HG02943 (cell line): ENCODE results near the gene ARHGAP5.

Experiments
- ATAC-seq: cut with Tn5 transposase; IDR thresholded peaks from one replicate; pipeline ENCODE4 v1.9.1; 2021; ENCODE audit warnings: mild to moderate bottlenecking, low read depth, moderate library complexity; ENCODE audit not compliant: unreplicated experiment

The ARHGAP5 gene

DNA sequence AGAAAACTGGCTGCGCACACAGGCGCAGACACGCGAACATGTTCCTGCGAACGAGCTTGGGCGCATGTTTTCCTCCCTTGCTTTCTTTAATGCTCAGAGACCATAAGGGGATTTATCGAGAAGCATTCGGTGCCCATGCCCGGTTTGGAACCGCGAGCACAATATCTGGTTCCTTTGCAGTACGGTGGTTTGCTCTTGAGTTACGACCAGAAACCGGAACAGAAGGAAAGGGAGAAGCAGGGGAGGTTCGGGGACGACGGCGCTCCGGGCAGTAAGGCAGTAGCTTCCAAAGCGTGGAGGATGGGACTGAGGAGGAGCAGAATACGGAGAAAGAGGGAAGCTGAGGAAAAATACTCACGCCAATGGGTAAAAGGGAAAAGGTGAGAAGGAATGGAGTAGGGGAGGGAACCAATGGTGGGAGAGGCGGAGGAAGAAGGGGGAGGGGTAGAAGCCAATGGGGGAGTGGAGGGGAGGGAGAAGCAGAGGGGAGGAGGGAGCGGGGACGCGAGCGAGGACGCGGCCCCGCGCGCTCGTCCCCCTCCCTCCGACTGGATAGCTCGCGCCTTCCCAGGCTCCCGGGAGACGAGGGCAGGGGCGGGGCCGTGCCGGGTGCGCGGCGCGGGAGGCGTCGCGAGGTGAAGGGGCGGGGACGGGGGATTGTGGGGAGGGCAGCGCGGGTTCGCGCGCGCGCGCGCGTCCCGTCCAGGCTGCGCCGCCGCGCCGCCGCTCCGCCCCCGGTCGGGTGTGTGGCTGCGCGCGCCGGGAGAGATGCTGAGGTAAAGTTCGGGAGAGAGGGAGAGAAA lies 625 bp upstream of the ARHGAP5 start:
- ATAC-seq = peak; percentile 37

DNA sequence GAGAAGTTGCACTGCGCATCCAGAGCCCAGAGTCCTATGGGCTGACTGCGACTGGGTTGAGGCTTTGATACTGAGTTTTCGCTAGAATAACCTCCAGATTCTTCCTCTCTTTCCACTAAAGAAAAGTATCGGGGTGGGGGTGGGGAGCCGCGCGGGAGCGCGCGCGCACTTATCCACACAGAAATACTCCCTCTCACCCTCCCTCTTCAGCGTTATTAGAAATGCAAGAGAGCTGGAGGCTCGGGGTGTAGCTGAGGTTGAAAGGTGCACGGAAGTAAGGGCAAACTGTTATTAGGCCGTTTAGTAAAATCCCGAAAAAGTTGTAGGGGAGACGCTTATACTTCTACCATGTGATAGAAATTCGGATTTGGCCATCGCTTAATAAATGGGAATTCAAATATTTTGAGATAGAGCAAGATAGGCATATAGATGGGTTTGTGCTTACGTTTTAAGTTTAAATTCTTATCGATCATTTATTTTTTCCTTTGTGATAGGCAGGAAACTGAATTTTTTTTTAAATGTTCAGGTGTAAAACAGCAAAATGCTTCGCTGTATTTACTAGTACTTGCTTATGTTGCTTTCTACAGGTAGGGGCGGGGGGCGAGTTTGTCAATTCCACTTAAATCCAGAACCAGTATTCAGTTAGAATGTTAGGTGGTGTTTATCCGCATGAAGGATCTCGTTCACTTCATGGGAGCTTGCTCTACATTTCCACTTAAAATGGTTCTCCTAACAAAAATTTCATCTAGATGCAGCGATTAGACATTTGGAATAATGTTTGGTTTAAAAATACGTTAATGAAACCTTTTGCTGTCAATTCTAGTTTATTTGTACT lies 1.1 kb downstream of the ARHGAP5 start:
- ATAC-seq = no peak

DNA sequence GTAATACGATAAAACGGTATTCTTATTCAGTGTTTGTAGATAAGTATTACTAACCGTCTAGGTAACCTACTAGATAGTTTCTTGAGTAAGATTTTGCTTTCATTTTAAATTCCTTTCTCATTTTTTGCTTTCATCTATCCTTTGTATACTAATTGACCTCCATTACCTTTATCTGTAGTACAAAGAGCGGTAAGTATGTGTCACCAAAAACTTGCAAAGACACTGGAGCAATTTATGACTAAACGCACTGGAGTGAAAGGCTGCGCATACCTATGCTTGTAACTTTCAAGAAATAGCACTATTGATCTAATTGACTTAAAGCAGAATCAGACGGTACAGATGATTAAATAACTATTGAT lies 1.7 kb downstream of the ARHGAP5 start:
- no peak for ATAC-seq

DNA sequence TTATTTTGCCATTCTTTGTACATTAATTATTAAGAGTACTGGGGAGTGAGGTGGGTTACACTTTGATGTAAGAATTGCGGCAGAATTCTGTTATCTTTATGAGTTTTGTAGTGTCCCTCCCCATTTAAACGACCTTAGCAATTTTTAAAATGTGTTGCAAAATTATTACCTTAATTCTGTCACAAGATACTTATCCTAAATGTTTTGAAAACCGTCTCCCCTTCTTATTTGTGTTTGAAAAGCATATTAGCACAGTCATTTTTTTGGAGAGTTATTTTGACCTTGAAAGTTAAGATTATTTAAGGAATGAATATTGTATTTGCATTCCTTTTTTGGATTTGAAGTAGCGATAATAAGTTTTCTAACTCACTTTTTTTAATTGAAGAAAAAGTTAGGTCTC lies 2.2 kb downstream of the ARHGAP5 start:
- ATAC-seq = no peak

DNA sequence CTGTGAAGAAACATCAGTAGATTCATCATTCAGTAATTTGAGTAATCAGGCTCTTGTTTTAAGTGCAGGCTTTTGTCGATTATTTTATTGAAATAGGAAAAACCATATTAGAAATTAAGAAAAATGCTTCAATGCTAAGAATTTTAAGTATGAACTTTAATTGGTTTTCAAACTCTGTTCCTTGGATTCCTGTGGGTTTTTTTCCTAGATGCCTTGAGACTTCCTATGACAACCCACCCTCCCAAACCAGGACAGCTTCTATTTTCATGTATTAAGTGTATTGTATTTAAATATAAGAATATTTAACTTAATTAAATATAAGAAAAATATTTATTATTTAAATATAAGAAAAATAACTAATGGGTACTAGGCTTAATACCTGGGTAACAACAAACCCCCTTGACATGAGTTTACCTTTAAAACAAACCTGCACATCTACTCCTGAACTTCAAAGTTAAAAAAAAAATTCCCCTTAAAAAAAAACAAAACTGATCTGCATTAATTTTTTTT lies 3.0 kb downstream of the ARHGAP5 start:
- no peak for ATAC-seq

DNA sequence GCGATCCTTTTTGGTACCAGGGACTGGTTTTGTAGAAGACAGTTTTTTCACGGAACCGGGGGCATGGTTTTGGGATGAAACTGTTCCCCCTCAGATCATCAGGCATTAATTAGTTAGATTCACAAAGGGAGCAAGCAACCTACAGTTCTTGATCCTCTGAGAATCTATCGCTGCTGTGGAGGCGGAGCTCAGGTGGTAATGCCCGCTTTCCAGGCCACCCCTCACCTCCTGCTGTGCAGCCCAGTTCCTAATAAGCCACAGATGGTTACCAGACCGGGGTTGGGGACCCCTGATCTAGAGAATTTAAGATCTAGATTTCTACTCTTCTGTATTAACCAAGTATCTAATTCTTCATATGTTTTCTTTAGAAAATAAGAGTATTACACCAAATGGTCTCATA lies 4.8 kb downstream of the ARHGAP5 start:
- ATAC-seq = no peak

DNA sequence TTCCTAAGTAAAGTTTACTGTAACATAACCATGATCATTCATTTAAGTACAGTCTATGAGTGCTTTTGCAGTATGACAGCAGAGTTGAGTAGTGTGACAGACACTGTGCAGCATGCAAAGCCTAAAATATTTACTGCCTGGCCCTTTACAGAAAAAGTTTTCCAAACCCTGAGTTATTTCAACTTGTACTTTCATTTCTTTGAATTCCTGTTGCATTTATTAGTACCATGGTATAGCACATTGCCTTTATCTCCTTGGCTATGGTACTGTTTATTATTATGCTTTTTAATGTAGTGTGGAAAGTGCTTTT lies 6.2 kb downstream of the ARHGAP5 start:
- ATAC-seq = no peak

DNA sequence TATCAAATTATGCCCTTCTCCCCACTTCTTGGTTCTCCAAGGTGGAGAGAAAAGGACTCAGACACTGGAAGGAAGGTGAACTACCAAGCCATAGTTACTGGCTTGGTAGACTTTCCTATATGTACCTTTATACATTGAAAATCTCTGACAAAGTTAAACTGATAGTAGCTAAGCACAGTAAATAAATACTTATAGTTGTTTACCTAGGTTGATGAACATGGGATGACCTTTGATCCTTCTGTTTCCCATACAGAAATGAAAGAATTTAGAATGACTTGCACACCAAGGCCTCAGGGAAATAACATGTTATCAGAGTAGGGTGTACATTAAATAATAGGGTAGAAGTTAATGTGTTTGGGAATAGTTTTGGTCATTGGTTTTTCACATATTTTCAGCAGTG lies 6.7 kb downstream of the ARHGAP5 start:
- no peak for ATAC-seq

DNA sequence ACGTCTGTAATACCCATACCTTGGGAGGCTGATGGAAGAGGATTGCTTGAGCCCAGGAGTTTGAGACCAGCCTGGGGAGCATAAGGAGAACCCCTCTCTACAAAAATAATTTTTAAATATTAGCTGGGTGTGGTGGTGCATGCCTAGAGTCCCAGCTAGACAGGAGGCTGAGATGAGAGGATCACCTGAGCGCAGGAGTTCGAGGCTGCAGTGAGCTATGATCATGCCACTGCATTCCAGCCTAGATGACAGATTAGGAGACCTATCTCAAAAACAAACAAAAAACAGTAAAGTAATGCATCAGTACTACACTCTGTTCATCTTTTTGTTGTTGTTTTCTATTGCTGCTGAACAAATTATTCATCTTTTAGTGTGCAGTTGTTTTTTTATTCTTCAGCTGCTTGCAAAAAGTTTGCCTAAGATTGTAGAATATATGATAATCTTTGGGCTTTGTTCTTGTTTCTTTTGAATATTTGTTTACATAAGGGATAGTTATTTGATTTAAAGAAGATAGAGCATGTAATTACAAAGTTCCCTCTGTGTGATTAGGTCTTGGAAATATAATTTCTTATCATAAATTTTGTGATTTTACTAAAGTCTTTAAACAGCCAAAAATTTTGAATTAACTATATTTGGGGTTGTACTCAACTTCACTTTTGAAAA lies 8.2 kb downstream of the ARHGAP5 start:
- ATAC-seq = no peak

DNA sequence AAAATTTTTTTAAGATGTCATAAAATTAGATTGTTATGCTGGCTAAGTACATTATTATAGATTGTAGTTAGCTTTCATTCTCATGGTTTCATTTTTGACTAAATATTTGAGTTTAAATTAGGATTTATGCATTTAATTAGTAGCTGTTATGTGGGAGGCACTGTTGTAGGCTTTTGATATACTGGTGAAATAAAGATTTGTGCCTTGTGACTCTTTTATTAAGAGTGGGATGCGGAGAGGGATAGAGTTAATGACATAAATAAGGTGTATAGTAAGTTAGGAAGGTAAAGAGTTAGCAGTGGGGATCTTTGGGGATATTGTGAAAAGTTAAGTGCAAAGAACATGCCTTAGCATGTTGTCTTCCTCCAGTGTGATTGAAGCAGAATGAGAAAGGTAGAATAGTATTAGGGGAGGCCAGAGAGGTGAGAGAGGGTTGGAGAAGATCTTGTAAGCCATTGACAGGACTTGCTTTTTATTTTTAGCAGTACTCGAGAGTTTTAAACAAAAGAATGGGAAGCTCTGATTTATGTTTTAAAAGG lies 8.8 kb downstream of the ARHGAP5 start:
- ATAC-seq = no peak

DNA sequence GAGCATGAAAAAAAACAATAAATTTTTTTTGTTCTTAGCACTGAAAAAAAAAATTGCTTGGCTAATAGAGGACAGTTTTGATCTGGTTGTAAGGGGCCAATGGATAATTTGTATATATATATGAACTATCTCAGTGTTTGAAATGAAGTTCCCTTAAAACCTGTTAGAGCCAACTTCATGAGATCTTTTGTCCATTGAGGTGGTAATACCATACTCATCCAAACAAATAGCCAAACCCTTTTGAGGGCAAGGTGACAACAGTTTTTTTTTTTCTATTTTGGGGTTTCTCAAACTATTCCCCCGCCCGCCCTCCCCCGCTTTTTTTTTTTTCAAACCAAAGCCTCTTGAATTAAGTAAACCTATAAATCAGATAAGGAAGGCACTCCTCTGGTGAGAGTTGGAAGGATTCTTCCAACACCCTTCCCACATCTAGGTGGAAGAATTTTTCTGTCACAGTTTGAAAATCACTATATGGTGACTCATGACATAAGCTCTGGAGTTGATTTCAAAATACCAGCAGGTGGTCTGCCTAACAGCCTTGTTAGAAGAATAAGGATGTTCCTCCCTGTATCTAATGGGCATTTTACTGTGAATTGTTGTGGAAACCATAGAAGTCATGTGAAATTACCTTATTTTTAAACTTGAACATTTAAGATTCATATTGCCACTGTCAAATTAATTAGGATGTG lies 10.2 kb downstream of the ARHGAP5 start:
- no peak for ATAC-seq

DNA sequence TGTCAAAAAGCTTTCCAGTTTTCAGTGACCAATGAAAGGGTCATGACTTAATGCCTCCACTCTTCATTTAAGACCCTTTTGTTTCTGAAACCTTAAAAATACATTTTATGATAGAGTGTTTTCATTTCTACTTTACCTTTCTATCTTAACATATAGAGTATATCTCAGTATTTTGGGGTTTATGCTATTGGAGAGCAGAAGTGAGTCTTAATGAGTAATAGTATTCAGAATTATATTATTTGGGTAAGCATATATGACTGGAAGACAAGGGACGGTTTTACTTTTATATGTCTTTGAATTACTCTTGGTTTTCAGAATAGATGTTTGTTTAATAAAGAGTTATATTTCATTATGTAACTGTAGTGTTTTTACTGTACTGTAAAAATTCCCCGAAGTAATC lies 10.8 kb downstream of the ARHGAP5 start:
- ATAC-seq = no peak

DNA sequence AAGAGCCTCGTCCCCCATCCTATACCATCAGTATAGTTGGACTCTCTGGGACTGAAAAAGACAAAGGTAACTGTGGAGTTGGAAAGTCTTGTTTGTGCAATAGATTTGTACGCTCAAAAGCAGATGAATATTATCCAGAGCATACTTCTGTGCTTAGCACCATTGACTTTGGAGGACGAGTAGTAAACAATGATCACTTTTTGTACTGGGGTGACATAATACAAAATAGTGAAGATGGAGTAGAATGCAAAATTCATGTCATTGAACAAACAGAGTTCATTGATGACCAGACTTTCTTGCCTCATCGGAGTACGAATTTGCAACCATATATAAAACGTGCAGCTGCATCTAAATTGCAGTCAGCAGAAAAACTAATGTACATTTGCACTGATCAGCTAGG lies 13.6 kb downstream of the ARHGAP5 start:
- ATAC-seq = no peak

DNA sequence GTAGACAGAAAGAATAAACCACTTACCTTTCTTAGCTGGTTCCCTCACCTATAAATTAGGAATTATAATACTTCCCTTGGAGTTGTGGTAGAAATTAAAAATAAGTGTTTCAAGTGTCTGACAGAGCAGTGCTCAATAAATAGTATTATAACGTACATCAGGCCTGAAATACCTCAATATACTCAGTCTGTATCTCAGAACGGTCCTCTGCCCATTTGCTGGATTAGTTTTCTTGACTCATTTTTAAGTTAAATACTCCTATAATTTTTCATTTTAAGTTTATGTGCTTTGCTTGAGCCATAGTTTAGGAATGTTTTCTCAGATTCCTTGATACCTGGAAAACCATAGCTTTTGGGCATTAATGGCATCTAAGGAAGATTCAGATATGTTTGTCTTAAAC lies 22.4 kb downstream of the ARHGAP5 start:
- no peak for ATAC-seq

DNA sequence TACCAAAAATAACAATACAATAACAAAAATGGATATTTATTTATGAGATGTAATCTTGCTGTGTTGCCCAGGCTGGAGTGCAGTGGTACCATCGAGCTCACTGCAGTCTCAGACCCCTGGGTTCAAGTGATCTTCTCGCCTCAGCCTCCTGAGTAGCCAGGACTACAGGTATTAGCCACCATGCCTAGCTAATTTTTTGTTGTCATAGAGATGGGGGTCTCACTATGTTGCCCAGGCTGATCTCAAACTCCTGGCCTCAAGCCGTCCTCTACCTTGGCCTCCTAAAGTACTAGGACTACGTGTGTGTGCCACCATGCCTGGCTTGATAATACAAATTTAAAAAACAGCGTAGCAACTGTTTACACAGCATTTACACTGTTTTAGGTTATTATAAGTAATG lies 23.1 kb downstream of the ARHGAP5 start:
- no peak for ATAC-seq

DNA sequence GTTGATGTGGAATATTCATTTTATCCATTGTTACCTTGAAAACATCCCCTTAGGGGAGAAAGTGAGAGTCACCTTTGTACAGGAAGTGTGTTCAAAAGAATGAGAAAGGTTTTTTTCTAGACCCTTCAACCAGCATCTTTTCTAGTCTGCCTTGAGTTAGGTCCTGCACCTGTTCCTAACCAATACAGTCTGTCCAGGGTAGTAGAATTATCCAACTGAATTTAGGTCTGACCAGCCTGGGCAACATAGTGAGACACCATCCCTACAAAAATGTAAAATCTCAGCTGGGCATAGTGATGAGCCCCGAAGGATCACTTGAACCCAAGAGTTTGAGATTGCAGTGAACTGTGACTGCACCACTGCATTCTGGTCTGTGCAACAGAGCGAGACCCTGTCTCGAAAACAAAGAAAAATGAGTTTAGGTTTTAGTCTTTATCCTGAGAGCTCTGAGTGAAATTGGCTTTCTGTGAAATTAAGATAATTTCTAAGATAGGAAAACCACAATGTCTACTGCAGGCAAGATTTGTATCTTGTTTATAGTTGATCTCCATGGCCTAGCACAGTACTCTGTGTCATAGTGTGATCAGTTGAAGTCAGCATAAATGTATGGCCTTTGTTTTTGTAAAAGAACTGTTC lies 25.2 kb downstream of the ARHGAP5 start:
- no peak for ATAC-seq

DNA sequence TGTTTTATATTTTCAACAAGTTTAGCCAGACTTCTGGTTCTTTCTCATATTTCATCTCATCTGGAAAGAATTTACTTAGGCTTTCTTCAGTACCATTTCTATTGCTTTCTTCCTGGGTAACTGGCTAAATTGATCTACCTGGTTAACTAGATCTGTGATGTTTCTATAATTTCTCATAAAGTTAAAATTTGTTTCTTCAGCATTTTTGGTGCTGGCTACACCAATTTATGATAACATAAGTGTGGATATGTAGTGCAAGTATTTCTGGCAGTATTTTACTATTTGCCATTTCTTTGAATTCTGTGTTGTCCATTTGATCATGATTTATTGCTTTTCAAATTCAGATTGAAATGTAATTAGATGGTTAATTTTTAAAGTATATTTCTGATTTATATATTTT lies 25.9 kb downstream of the ARHGAP5 start:
- no peak for ATAC-seq

DNA sequence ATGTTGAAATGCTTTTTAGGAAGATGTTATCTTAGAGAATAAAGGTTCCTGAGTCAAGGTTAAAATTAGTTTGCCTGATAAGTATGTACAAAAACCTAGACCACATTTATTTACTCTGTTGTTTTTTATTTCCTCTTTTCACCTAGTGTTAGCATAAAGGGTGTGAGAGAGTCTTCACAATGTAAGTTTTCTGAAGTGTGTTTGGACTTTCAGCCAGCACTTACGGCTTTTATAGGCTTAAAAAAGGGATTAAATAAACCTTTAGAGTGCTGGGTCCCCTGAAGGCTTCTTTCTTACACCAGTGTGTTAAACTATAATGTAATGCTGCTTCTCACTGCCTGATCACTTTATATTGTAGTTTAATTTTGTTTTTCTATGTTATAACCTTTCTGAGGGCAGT lies 27.2 kb downstream of the ARHGAP5 start:
- no peak for ATAC-seq

DNA sequence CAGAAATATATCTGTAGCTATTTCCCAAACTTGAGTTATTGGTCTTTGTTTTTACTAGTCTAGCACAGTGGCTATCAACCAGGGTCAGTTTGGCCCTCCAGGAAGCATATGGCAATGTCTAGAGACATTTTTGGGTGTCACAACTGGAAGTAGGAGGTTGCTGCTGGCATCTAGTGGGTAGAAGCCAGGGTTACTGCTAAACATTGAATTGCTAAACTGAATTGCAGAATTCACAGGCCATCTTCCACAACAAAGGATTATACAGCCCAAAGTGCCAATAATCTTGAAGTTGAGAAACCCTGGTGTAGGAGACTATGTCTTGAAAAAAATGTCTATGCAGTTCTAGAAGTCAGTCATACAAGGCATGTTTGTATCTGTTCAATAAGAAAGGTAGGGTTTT lies 27.7 kb downstream of the ARHGAP5 start:
- ATAC-seq = no peak
